Renal cortex interstitium (tissue), 11 donors: ENCODE measurements around the gene CACNA1C. TPM values are rescaled to one million over a fixed set of nuclear protein-coding genes. Genes with fewer than 3 reads are reported as not detected.

Experiments used
- DNase-seq, 11 donors: peaks; one replicate each; pipeline ENCODE4 v3.0.0-alpha.2; 2013; ENCODE audit warnings: low read depth in 9 of 11, low spot score in 4 of 11; ENCODE audit errors: extremely low read depth in 1 of 11
- polyA plus RNA-seq, 3 donors: library from polyadenylated mRNA; unstranded; fragments of 120-200 nt; gene quantifications; one replicate each; pipeline ENCODE4 v1.2.1, GENCODE V29; 2013; ENCODE audit not compliant: insufficient read length in 3 of 3

Gene CACNA1C
- polyA plus RNA-seq, 3 donors = 7.2 to 13.1 (median 7.8) TPM

- no peak for DNase-seq
These were observed 581.7 kb downstream of the CACNA1C start for GRCh38 chr12:2634471-2634870.

GRCh38 chr12:2636741-2637340 is 584.1 kb downstream of the CACNA1C start:
- DNase-seq = no peak

- no peak for DNase-seq
These were observed 584.6 kb downstream of the CACNA1C start for GRCh38 chr12:2637371-2637770.

- no peak for DNase-seq
These were observed 585.7 kb downstream of the CACNA1C start for GRCh38 chr12:2638273-2639019.

GRCh38 chr12:2639020-2639298 is 586.2 kb downstream of the CACNA1C start:
- no peak for DNase-seq

GRCh38 chr12:2640281-2640680 is 587.5 kb downstream of the CACNA1C start:
- DNase-seq = no peak

- DNase-seq = no peak
These were observed 587.9 kb downstream of the CACNA1C start for GRCh38 chr12:2640709-2641108.

GRCh38 chr12:2641207-2641606 is 588.4 kb downstream of the CACNA1C start:
- no peak for DNase-seq

- DNase-seq = no peak
These were observed 589.0 kb downstream of the CACNA1C start for GRCh38 chr12:2641761-2642160.

- DNase-seq = no peak
These were observed 589.5 kb downstream of the CACNA1C start for GRCh38 chr12:2642176-2642892.

GRCh38 chr12:2642896-2643425 is 590.2 kb downstream of the CACNA1C start:
- DNase-seq = no peak

GRCh38 chr12:2643576-2644135 is 590.9 kb downstream of the CACNA1C start:
- no peak for DNase-seq

- no peak for DNase-seq
These were observed 592.1 kb downstream of the CACNA1C start for GRCh38 chr12:2644683-2645405.

GRCh38 chr12:2645460-2645859 is 592.7 kb downstream of the CACNA1C start:
- DNase-seq = no peak

GRCh38 chr12:2646341-2646740 is 593.6 kb downstream of the CACNA1C start:
- DNase-seq = no peak

- DNase-seq = no peak
These were observed 594.4 kb downstream of the CACNA1C start for GRCh38 chr12:2647186-2647585.

- no peak for DNase-seq
These were observed 595.6 kb downstream of the CACNA1C start for GRCh38 chr12:2648406-2648805.

GRCh38 chr12:2649201-2650030 is 596.6 kb downstream of the CACNA1C start:
- no peak for DNase-seq
